HEK293 (cell line): Measurements from ENCODE around the gene SLC5A10.

ENCODE experiments used
- CTCF ChIA-PET: fragments of 350-600 bp; formaldehyde crosslinking; extraction: SDS; loops from one replicate; lab custom pipeline; 2021; ENCODE audit warnings: antibody characterized with exemption; lab: Yijun Ruan, JAX
- POLR2A ChIA-PET: fragments of 300-600 bp; formaldehyde crosslinking; extraction: SDS; loops from one replicate; lab custom pipeline; 2020; ENCODE audit warnings: antibody characterized with exemption, inconsistent platforms; lab: Yijun Ruan, JAX
- H3K27ac ChIP-seq: fragments of 200-500 bp; sonication (Bioruptor generic); 2 replicates; pipeline ENCODE4 v1.5.1; 2014; ENCODE audit warnings: low read depth, low read length, control low read depth, inconsistent platforms; ENCODE audit errors: extremely low read depth
- H3K36me3 ChIP-seq, 2 experiments: fragments of 200-500 bp in 1 of 2; sonication (Bioruptor generic) in 1 of 2; 1 replicate in 1 of 2; 2 replicates in 1 of 2; pipeline ENCODE4 v1.5.1; 2014 to 2017; ENCODE audit warnings: inconsistent platforms in 2 of 2, low read length in 2 of 2; ENCODE audit not compliant: control insufficient read depth in 2 of 2, insufficient read depth in 1 of 2
- H3K4me1 ChIP-seq: fragments of 200-500 bp; sonication (Bioruptor generic); 2 replicates; pipeline ENCODE4 v1.5.1; 2014; ENCODE audit warnings: mild to moderate bottlenecking, low read length, inconsistent platforms; ENCODE audit not compliant: control insufficient read depth, insufficient read depth
- H3K4me3 ChIP-seq: 2 replicates; pipeline ENCODE4 v1.5.1; 2011; ENCODE audit warnings: low read depth, mild to moderate bottlenecking, control low read depth, low read length, moderate library complexity
- H3K9me3 ChIP-seq: fragments of 200-500 bp; sonication (Bioruptor generic); 2 replicates; pipeline ENCODE4 v1.5.1; 2014; ENCODE audit warnings: low read depth, low read length, inconsistent platforms; ENCODE audit not compliant: control insufficient read depth, insufficient read depth
- GLI2 ChIP-seq: fragments of 450-650 bp; formaldehyde crosslinking; IDR thresholded peaks from 2 replicates; pipeline ENCODE4; 2017; ENCODE audit warnings: missing biosample characterization, missing genetic modification characterization, low read depth, borderline replicate concordance
- GLI4 ChIP-seq: fragments of 450-650 bp; formaldehyde crosslinking; IDR thresholded peaks from 2 replicates; pipeline ENCODE4 v1.5.1; 2016; ENCODE audit warnings: missing biosample characterization, missing genetic modification characterization
- OVOL3 ChIP-seq: fragments of 450-650 bp; formaldehyde crosslinking; IDR thresholded peaks from 2 replicates; pipeline ENCODE4 v1.5.1; 2016; ENCODE audit warnings: missing biosample characterization, missing genetic modification characterization
- RBAK ChIP-seq: fragments of 450-650 bp; formaldehyde crosslinking; IDR thresholded peaks from 2 replicates; pipeline ENCODE4 v1.5.1; 2016; ENCODE audit warnings: missing biosample characterization, missing genetic modification characterization
- SALL2 ChIP-seq: fragments of 450-650 bp; formaldehyde crosslinking; IDR thresholded peaks from 2 replicates; pipeline ENCODE4 v1.5.0; 2017; ENCODE audit warnings: missing biosample characterization, mild to moderate bottlenecking, missing genetic modification characterization, borderline replicate concordance
- TCF7L2 ChIP-seq: IDR thresholded peaks from 2 replicates; pipeline ENCODE4 v1.6.1; 2011; ENCODE audit warnings: low read depth, mild to moderate bottlenecking, inconsistent platforms, low read length, moderate library complexity, borderline replicate concordance
- ZNF114 ChIP-seq: fragments of 450-650 bp; formaldehyde crosslinking; IDR thresholded peaks from 2 replicates; pipeline ENCODE4 v1.5.0; 2017; ENCODE audit warnings: missing biosample characterization, missing genetic modification characterization
- ZNF16 ChIP-seq: fragments of 450-650 bp; formaldehyde crosslinking; IDR thresholded peaks from 2 replicates; pipeline ENCODE4 v1.5.1; 2016; ENCODE audit warnings: low read depth, missing biosample characterization, missing genetic modification characterization
- ZNF266 ChIP-seq: fragments of 450-650 bp; formaldehyde crosslinking; IDR thresholded peaks from 2 replicates; pipeline ENCODE4 v1.5.1; 2016; ENCODE audit warnings: missing biosample characterization, missing genetic modification characterization, low read depth
- ZNF280D ChIP-seq: fragments of 450-650 bp; formaldehyde crosslinking; IDR thresholded peaks from 2 replicates; pipeline ENCODE4 v1.5.1; 2016; ENCODE audit warnings: missing biosample characterization, missing genetic modification characterization
- ZNF350 ChIP-seq: fragments of 450-650 bp; formaldehyde crosslinking; IDR thresholded peaks from 2 replicates; pipeline ENCODE4 v1.5.0; 2017; ENCODE audit warnings: missing biosample characterization, mild to moderate bottlenecking, missing genetic modification characterization
- ZNF362 ChIP-seq: fragments of 450-650 bp; formaldehyde crosslinking; IDR thresholded peaks from 2 replicates; pipeline ENCODE4 v1.5.1; 2016; ENCODE audit warnings: missing biosample characterization, missing genetic modification characterization
- ZNF366 ChIP-seq: fragments of 450-650 bp; formaldehyde crosslinking; conservative IDR thresholded peaks from 2 replicates; pipeline ENCODE4 v1.5.1; 2016; ENCODE audit warnings: missing biosample characterization, missing genetic modification characterization
- ZNF416 ChIP-seq: fragments of 450-650 bp; formaldehyde crosslinking; IDR thresholded peaks from 2 replicates; pipeline ENCODE4 v1.5.1; 2016; ENCODE audit warnings: missing biosample characterization, missing genetic modification characterization
- ZNF530 ChIP-seq: fragments of 450-650 bp; formaldehyde crosslinking; IDR thresholded peaks from 2 replicates; pipeline ENCODE4 v1.5.1; 2016; ENCODE audit warnings: low read depth, missing biosample characterization, missing genetic modification characterization
- ZNF548 ChIP-seq: fragments of 450-650 bp; formaldehyde crosslinking; IDR thresholded peaks from 2 replicates; pipeline ENCODE4 v1.5.1; 2016; ENCODE audit warnings: missing biosample characterization, missing genetic modification characterization
- ZNF549 ChIP-seq: fragments of 450-650 bp; IDR thresholded peaks from 2 replicates; pipeline ENCODE4 v1.5.1; 2018; ENCODE audit warnings: missing biosample characterization, missing genetic modification characterization, mild to moderate bottlenecking, inconsistent platforms, moderate library complexity
- ZNF585B ChIP-seq: fragments of 450-650 bp; formaldehyde crosslinking; IDR thresholded peaks from 2 replicates; pipeline ENCODE4 v1.5.1; 2016; ENCODE audit warnings: missing biosample characterization, missing genetic modification characterization
- ZNF621 ChIP-seq: fragments of 450-650 bp; formaldehyde crosslinking; IDR thresholded peaks from 2 replicates; pipeline ENCODE4 v1.5.1; 2017; ENCODE audit warnings: missing biosample characterization, missing genetic modification characterization
- ZNF658 ChIP-seq: fragments of 450-650 bp; formaldehyde crosslinking; IDR thresholded peaks from 2 replicates; pipeline ENCODE4; 2016; ENCODE audit warnings: missing biosample characterization, missing genetic modification characterization
- ZNF843 ChIP-seq: fragments of 450-650 bp; formaldehyde crosslinking; IDR thresholded peaks from 2 replicates; pipeline ENCODE4 v1.5.1; 2016; ENCODE audit warnings: missing biosample characterization, missing genetic modification characterization

Gene SLC5A10

GRCh38 chr17:18904482-18904881 is 47.5 kb upstream of the SLC5A10 start (continued):
- TF ChIP-seq GLI4 (tag by site-specific recombination) (no peak), ZNF621 (no peak)

- CTCF ChIA-PET = no interaction called here
- peaks cover 45 to 64% of the 10 kb centered on the region in 2 experiments for H3K36me3 ChIP-seq
- POLR2A ChIA-PET = interaction anchor here (0.6 kb wide), 1 partner anchor 55 kb away, joined by 3 read pairs; no protein-coding TSS in a partner anchor
- TF ChIP-seq OVOL3 = no peak
- no peak for TF ChIP-seq ZNF585B (tag by site-specific recombination)
- TF ChIP-seq, all 188 proteins: peak for 0
- H3K4me1 ChIP-seq = no peaks in the 10 kb centered on the region
- no peak overlapping the region for H3K4me3 ChIP-seq
- no peak overlapping the region for H3K27ac ChIP-seq
- H3K9me3 ChIP-seq = no peaks in the 10 kb centered on the region
Measured at GRCh38 chr17:18905226-18905625, 46.7 kb upstream of the SLC5A10 start.

- Histone ChIP-seq H3K4me1 (no peaks in the 10 kb centered on the region), H3K27ac (no peak overlapping the region), H3K4me3 (no peak overlapping the region), H3K36me3 (peaks cover 62 to 66% of the 10 kb centered on the region in 2 experiments), H3K9me3 (no peaks in the 10 kb centered on the region)
- TF ChIP-seq ZNF16 (tag by site-specific recombination) = no peak
- no peak for TF ChIP-seq ZNF366 (tag by site-specific recombination)
- no peak for TF ChIP-seq ZNF350 (tag by site-specific recombination)
- TF ChIP-seq RBAK (tag by site-specific recombination) = no peak
- TF ChIP-seq ZNF114 (tag by site-specific recombination) = no peak
- TF ChIP-seq ZNF362 = no peak
- POLR2A ChIA-PET = interaction anchor here (0.6 kb wide), 1 partner anchor 619 kb away, joined by 4 read pairs; no protein-coding TSS in a partner anchor
- CTCF ChIA-PET = interaction anchor here (0.7 kb wide), 1 partner anchor 37 kb away, joined by 3 read pairs; no protein-coding TSS in a partner anchor
Measured at GRCh38 chr17:18910326-18910725, 41.6 kb upstream of the SLC5A10 start.

- POLR2A ChIA-PET = interaction anchor here (0.6 kb wide), 1 partner anchor 618 kb away, joined by 4 read pairs; no protein-coding TSS in a partner anchor
- H3K9me3 ChIP-seq = no peaks in the 10 kb centered on the region
- H3K36me3 ChIP-seq = peaks cover 62 to 70% of the 10 kb centered on the region in 2 experiments
- no peak overlapping the region for H3K27ac ChIP-seq
- CTCF ChIA-PET = interaction anchor here (0.7 kb wide), 1 partner anchor 38 kb away, joined by 3 read pairs; no protein-coding TSS in a partner anchor
- H3K4me1 ChIP-seq = no peaks in the 10 kb centered on the region
- H3K4me3 ChIP-seq = no peak overlapping the region
- no peak for TF ChIP-seq SALL2 (tag by site-specific recombination)
- no peak for TF ChIP-seq GLI2
- TF ChIP-seq ZNF843 (tag by site-specific recombination) = no peak
- no peak for TF ChIP-seq ZNF530 (tag by site-specific recombination)
- no peak for TF ChIP-seq ZNF416 (tag by site-specific recombination)
- no peak for TF ChIP-seq ZNF280D (tag by site-specific recombination)
- no peak for TF ChIP-seq TCF7L2
- no peak for TF ChIP-seq ZNF548
- no peak for TF ChIP-seq ZNF549 (tag by site-specific recombination)
- no peak for TF ChIP-seq ZNF266
- no peak for TF ChIP-seq ZNF658 (tag by site-specific recombination)
Measured at GRCh38 chr17:18910881-18911280, 41.1 kb upstream of the SLC5A10 start.
